GM19351 (cell line): ENCODE results near the gene NAGA.

ENCODE experiments used
- ATAC-seq: cut with Tn5 transposase; IDR thresholded peaks from one replicate; pipeline ENCODE4 v1.9.1; 2021; ENCODE audit warnings: mild to moderate bottlenecking, moderate library complexity; ENCODE audit not compliant: unreplicated experiment

NAGA gene

DNA sequence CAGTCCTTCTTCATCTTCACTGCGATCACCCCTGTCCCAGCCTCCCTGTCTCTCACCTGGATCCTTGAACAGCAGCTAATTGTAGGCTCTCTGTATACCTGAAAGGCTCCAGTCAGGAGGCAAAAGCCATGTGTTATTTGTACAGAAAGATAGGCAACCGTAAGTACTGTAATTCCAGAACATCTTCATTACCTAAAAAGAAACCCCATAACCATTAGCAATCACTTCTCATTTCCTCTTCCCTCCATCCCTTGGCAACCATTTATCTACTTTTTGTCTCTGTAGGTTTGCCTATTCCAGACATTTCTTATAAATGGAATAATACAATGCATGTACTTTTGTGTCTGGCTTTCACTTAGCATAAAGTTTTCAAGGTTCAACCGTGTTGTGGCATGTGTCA lies 17.8 kb downstream of the NAGA start:
- no peak for ATAC-seq

DNA sequence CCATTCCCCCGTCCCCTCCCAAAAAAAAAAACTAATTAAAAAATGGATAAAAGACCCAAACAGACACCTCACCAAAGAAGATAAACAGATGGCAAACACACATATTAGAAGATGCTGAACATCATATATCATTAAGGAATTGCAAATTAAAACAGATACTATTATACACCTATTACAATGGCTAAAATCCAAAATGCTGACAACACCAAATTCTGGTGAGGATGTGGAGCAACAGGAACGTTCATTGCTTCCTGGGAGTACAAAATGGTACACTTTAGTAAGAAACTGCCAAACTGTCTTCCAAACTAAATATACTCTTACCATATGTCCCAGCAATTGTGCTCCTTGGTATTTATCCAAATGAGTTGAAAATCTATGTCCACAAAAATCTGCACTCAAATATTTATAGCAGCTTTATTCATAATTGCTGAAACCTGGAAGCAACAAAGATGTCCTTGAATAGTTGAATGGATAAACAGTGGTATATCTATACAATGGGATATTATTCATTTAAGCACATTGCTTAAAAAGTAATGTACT lies 19.9 kb downstream of the NAGA start:
- no peak for ATAC-seq

DNA sequence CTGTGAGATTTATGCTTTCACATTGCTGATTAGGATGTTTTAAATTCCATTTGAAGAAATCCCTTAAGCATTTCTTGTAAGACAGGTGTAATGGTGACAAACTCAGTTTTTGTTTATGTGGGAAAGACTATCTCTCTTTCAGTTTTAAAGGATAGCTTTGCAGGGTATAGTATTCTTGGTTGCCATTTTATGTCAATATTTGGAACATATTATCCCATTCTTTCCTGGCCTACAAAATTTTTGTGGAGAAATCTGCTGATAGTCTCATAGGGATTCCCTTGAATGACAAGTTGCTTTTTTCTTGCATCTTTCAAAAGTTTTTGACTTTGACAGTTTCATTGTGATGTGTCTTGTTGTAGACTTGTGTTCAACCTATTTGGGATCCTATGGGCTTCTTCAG lies 28.8 kb downstream of the NAGA start:
- no peak for ATAC-seq

DNA sequence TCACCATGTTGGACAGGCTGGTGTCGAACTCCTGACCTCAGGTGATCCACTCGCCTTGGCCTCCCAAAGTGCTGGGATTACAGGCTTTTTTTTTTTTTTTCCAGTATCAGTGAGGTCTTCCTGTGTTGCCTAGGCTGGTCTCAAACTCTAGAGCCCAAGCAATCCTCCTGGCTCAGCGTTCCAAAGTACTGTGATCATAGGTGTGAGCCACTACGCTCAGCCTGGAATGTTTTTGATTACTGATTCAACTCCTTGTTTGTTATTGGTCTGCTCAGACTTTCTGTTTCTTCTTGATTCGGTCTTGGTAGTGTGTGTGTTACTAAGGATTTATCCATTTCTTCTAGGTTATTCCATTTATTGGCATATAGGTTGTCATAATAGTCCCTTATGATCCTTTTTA lies 31.3 kb downstream of the NAGA start:
- ATAC-seq = no peak

DNA sequence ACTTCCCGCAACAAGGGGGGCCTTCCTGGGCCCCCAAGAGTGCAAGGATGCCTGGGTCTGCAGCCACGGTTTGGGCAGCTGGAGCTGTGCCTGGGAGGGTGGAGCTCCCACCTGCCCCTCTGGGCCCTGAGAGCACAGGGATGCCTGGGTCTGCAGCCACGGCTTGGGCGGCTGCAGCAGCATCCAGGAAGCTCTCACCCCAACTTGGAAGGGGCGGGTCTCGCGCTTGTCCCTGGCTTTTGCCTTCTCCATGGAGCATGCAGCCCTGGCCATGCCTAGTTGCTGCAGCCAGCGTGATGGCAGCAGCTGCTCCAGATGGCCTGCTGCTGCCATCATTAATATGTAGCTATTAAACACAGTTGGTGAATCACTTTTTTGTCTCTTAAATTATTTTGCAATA lies 35.4 kb downstream of the NAGA start:
- no peak for ATAC-seq

DNA sequence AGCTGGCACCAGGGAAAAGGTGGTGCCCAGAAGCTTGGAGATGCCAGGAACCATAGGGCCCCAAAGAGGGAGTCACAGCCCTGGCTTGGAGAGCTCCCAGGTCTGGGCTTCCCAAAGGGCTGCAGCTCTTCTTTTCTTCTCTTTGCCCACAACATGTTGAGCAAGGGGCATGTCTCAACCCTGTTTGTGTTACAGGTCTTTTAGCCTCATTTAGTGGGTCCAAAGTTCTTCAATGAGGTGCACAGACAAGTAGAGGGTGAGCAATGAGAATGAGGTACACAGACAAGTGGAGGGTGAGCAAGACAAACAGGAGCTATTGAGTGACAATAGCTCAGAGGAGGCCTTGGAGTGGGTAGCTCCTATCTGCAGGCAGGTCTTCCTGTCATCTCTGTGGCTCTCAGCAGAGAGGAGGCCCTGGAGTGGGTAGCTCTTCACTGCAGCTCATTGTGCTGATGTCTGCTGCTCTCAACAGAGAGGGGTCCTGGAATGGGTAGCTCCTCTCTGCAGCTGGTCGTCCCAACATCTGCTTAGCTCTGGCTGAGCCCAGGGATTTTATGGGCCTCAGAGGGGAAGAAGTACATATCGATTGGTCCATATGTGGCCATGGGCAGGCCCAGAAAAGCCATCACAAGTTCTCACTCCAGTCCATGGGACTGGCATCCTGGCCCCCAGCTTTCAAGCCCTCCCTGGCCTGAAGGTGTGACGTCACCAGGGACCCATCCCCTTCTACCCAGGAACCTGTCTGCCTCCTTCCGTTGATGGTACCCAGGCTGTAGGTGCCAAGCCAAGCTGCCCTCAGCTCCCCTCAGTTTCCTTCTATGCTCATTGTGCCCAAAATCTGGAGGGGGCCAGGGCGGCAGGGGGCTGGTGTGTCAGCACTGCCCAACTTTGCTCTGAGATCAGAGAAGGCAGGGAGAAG lies 37.1 kb downstream of the NAGA start:
- ATAC-seq = no peak

DNA sequence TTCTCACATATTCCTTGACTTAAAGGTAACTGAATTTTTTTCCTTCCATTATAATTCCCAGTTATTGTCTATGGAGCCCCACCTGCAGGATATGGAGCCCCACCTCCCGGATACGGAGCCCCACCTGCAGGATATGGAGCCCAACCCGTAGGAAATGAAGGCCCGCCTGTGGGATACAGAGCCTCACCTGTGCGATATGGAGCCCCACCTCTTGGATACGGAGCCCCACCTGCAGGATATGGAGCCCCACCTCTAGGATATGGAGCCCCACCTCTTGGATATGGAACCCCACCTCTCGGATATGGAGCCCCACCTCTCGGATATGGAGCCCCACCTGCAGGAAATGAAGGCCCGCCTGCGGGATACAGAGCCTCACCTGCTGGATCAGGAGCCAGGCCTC lies 43.9 kb downstream of the NAGA start:
- ATAC-seq = no peak

DNA sequence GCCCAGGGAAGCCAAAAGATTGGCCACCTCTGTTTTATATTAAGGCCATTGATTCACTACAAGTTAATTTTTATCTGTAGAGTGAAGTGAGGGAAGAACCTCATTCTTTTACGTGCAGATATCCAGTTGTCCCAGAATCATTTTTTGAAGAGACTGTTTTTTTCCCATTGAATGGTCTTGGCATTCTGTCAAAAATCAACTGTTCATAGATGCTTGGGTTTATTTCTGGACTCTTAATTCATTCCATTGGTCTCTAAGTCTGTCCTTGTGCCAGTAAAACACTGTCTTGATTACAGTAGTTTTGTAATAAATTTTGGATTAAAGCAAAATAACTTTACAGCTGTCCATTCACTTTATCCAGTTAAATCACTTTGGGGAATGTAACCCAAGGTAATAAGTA lies 45.2 kb downstream of the NAGA start:
- ATAC-seq = no peak

DNA sequence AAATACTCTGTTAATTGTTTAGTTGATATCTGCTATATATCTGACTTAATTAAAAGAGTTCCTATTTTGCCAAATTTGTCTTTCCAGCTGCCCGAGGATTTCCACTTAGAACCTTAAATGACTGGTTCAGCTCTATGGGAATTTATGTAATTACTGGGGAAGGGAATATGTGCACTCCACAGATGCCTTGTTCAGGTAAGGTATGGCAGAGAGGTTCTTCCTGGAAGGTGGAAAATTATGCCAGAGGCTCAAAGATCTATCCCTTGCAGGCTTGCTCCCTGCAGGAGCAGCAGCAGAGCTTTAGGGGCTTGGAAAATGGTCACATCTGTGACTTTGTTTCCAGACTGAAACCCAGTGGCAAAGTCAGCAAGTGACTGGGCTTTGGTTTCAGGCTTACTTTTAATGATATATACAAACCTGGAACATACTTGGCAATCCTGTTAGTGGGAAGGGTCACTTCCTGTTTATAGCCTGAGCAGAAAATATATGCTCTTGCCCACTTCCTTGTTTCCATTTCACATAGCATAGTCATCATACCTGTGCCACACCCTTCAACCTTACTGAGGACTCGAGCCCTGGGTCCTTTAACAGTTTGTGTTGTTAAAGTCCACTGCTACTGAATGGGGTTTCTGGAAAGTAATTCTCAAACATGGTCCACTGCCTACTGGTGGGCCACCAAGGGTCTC lies 48.3 kb downstream of the NAGA start:
- ATAC-seq = no peak

DNA sequence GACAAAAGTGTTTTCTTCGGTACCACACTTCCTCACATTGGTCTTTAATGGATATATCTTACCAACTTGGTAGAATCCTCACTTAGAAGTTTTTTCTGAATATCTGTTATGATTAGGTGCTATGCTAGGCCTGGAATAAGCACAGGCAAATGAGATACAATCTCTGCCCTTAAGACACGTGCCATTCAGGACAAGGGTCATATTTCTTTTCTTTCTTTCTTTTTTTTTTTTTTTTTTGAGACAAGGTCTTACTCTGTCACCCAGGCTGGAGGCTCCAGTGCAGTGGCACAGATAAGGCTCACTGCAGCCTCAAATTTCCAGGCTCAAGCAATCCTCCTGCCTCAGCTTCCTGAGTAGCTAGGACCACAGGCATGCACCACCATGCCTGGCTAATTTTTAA lies 49.0 kb downstream of the NAGA start:
- ATAC-seq = no peak

DNA sequence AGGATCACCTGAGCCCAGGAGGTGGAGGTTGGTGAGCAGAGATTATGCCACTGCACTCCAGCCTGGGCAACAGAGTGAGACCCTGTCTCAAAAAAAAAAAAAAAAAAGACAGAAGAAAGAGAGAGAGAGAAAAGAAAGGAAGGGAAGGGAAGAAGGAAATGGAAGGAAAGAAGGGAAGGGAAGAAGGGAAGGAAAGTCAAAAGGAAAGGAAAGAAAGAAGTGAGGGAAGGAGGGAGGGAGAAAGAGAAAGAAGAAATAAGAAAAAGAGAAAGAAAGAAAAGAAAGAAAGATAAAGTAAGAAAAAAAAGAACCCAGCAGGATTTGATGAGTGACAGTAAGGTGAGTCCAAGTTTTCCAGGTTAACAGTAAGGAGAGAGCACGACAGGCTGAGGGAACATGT lies 52.4 kb downstream of the NAGA start:
- no peak for ATAC-seq

DNA sequence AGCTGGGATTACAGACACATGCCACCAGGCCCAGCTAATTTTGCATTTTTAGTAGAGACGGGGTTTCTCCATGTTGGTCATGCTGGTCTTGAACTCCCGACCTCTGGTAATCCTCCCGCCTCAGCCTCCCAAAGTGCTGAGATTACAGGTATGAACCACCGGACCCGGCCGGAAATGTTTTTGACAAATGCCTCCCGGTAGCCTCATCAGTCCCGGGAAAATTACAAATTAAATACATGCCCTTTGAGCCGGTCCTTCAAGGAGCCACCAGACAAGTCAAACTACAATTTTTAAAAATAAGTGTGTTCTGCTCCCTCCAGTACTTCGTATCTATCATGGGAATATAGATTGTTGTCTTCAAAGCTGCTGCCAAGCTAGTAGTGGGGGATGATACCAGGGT lies 54.5 kb downstream of the NAGA start:
- ATAC-seq = no peak

DNA sequence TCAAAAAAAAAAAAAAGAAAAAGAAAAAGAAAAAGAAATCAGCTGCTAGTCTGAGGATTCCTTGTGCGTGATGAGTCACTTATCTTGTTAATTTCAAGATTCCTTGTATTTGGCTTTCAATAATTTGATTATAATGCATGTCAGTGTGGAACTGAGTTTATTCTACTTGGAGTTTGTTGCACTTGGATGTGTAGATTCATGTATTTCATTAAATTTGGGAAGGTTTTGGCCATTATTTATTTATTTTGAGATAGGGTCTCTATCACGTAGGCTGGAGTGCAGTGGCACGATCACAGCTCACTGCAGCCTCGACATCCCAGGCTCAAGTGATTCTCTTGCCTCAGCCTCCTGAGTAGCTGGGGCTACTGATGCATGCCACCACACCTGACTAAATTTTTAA lies 57.2 kb downstream of the NAGA start:
- ATAC-seq = no peak

DNA sequence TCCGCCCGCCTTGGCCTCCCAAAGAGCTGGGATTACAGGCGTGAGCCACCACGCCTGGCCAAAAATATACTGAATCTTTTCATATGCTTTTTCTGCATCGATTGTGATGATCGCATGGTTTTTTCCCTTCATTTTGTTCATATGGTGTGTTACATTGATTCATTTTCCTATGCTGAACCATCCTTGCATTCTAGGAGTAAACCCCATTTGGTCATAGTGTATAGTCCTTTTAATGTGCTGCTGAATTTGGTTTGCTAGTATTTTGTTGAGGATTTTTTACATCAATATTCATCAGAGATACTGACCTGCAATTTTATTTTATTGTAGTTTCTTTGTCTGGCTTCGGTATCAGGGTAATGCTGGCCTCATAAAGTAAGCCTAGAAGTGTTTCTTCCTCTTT lies 59.8 kb downstream of the NAGA start:
- no peak for ATAC-seq
